ENCODE data around the gene BACE1. TPM values are rescaled to one million over a fixed set of nuclear protein-coding genes. Genes with fewer than 3 reads are reported as not detected.
A peak's percentile ranks its signal among the peaks of the same experiment; 100 is the strongest.
"Not testable (repeated sequence)": the region's sequence is repeated elsewhere in the genome, so short reads cannot be mapped to it uniquely, and the experiment has no call there.

The BACE1 gene
- total and polyA plus RNA-seq, 11 donors = 3.8 to 21.4 (median 14.6) TPM

GRCh38 chr11:117327567-117328374 lies 11.7 kb upstream of the BACE1 start, which contains the start of gene CEP164:
TSS of gene CEP164 (plus strand) at chr11:117327854. CDS start at chr11:117338587, 10,733 bp downstream.
- Histone ChIP-seq H3K27me3 (no peaks in the 10 kb centered on the region), H3K4me3 (peak within 1 kb of the TSS; percentile 49 to 90 (median 71)), H3K36me3 (no peaks in the 10 kb centered on the region), H3K4me1 (peaks cover 0 to 20% (median 9%) of the 10 kb centered on the region in 12 donors), H3K27ac (peak within 1 kb of the TSS; percentile 28 to 95 (median 90)), H3K9me3 (no peaks in the 10 kb centered on the region)
- 0 to 1% (median 0%) methylated on average over 46 to 64 of the region's 64 CpGs for WGBS, 4 donors
- TF ChIP-seq CTCF (IDR thresholded peaks at IDR 0.05) (no peak), POLR2A (IDR thresholded peaks at IDR 0.05) (peak in 1 of 2 donors; percentile 68)
- peak; percentile 96 to 98 (median 97) for DNase-seq
- peak; percentile 96 to 99 (median 97) for ATAC-seq
- intact Hi-C loops (cut with DNase I) = loop anchor here in 1 of 10 donors (2.0 kb wide), 1 partner anchor 95 kb away; the partner anchor contains the start of genes PCSK7 and RNF214

- ATAC-seq, H3K9me3 ChIP-seq, H3K36me3 ChIP-seq, DNase-seq, H3K27me3 ChIP-seq: not testable (repeated sequence)
- H3K4me1 ChIP-seq = peaks cover 0 to 20% (median 9%) of the 10 kb centered on the region in 12 donors
- H3K27ac ChIP-seq = peak overlapping the region in 10 of 12 donors; percentile 77 to 95 (median 90)
- intact Hi-C loops (cut with DNase I) = loop anchor here in 1 of 10 donors (2.0 kb wide), 1 partner anchor 94 kb away; the partner anchor contains the start of genes PCSK7 and RNF214
- H3K4me3 ChIP-seq = peak overlapping the region in 11 of 12 donors; percentile 49 to 90 (median 70)
- WGBS, 4 donors = 11 to 18% (median 16%) methylated on average over 5 of the region's 5 CpGs
Observed at GRCh38 chr11:117327255-117327566, 11.2 kb upstream of the BACE1 start.

- no peak overlapping the region for H3K27ac ChIP-seq
- ATAC-seq = no peak
- WGBS, 4 donors = 71 to 86% (median 80%) methylated on average over 5 of the region's 5 CpGs
- H3K4me1 ChIP-seq = peaks cover 0 to 22% (median 17%) of the 10 kb centered on the region in 12 donors
- H3K9me3 ChIP-seq = no peaks in the 10 kb centered on the region
- no peak for TF ChIP-seq CTCF (IDR thresholded peaks at IDR 0.05)
- TF ChIP-seq POLR2A (IDR thresholded peaks at IDR 0.05) = no peak
- no peak for DNase-seq
- H3K36me3 ChIP-seq = no peaks in the 10 kb centered on the region
- H3K4me3 ChIP-seq = no peak overlapping the region
- H3K27me3 ChIP-seq = no peaks in the 10 kb centered on the region
- intact Hi-C loops (cut with DNase I) = loop anchor here in 1 of 10 donors (5.0 kb wide), 1 partner anchor 87 kb away; the partner anchor contains the start of genes PCSK7 and RNF214
Observed at GRCh38 chr11:117319214-117319840, 3.3 kb upstream of the BACE1 start.

GRCh38 chr11:117318738-117319137 lies 2.7 kb upstream of the BACE1 start:
- ATAC-seq (no peak), DNase-seq (no peak)
- Histone ChIP-seq H3K4me1 (peaks cover 0 to 25% (median 18%) of the 10 kb centered on the region in 12 donors), H3K4me3 (no peak overlapping the region), H3K27ac (no peak overlapping the region), H3K36me3 (no peaks in the 10 kb centered on the region), H3K27me3 (no peaks in the 10 kb centered on the region), H3K9me3 (no peaks in the 10 kb centered on the region)
- intact Hi-C loops (cut with DNase I) = loop anchor here in 1 of 10 donors (5.0 kb wide), 1 partner anchor 86 kb away; the partner anchor contains the start of genes PCSK7 and RNF214
- 75 to 91% (median 89%) methylated on average over 7 of the region's 7 CpGs for WGBS, 4 donors
- TF ChIP-seq CTCF (IDR thresholded peaks at IDR 0.05) (no peak), POLR2A (IDR thresholded peaks at IDR 0.05) (no peak)
